Gastrocnemius medialis (tissue), 4 donors: ENCODE results near the gene RGS14.

ENCODE experiments used
- CTCF ChIP-seq, 5 experiments: fragments of 450-650 bp in 3 of 5; fragments of 200-600 bp in 2 of 5; sonication (generic) in 2 of 5; IDR thresholded peaks in 4 of 5; conservative IDR thresholded peaks in 1 of 5; 1 replicate in 4 of 5; 2 replicates in 1 of 5; pipeline ENCODE4 v1.5.1; 2016 to 2019; ENCODE audit warnings: antibody characterized with exemption in 5 of 5, mild to moderate bottlenecking in 3 of 5, moderate library complexity in 3 of 5
- POLR2A ChIP-seq, 2 donors: fragments of 450-650 bp; IDR thresholded peaks; one replicate each; pipeline ENCODE4 v1.6.1; 2017; ENCODE audit warnings: antibody characterized with exemption in 2 of 2, mild to moderate bottlenecking in 2 of 2, moderate library complexity in 2 of 2

- no peak for TF ChIP-seq POLR2A (IDR thresholded peaks at IDR 0.05)
- no peak for TF ChIP-seq CTCF (IDR thresholded peaks at IDR 0.05 in 4 of 5, conservative IDR thresholded peaks at IDR 0.05 in 1 of 5)
These were observed 56.8 kb downstream of the RGS14 start for GRCh38 chr5:177414481-177414880.
